ENCODE measurements around the gene GPR6.

DNA sequence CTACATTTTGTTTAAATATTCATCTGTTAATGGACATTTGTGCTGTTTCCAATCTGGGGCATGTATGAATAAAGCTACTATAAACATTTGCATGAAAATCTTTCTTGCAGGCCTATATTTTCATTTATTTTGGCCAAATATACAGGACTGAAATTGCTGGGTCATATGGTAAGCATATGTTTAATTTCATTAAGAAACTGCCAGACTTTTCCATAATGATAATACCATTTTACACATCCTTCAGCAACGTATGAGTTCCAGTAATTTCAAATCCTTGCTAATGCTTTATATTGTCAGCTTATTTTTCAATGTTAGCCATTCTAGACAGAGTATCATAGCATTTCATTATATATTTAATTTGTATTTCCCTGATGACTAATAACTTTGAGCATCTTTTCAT, 51.0 kb downstream of the GPR6 start:
- TF ChIP-seq POLR2A (IDR thresholded peaks at IDR 0.05) = no peak
- TF ChIP-seq, protein P1, sequence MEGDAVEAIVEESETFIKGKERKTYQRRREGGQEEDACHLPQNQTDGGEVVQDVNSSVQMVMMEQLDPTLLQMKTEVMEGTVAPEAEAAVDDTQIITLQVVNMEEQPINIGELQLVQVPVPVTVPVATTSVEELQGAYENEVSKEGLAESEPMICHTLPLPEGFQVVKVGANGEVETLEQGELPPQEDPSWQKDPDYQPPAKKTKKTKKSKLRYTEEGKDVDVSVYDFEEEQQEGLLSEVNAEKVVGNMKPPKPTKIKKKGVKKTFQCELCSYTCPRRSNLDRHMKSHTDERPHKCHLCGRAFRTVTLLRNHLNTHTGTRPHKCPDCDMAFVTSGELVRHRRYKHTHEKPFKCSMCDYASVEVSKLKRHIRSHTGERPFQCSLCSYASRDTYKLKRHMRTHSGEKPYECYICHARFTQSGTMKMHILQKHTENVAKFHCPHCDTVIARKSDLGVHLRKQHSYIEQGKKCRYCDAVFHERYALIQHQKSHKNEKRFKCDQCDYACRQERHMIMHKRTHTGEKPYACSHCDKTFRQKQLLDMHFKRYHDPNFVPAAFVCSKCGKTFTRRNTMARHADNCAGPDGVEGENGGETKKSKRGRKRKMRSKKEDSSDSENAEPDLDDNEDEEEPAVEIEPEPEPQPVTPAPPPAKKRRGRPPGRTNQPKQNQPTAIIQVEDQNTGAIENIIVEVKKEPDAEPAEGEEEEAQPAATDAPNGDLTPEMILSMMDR (IDR thresholded peaks at IDR 0.05) = no peak

Data from sigmoid colon (tissue), 3 donors.